Measurements from ENCODE around the gene DENND2A. TPM values are rescaled to one million over a fixed set of nuclear protein-coding genes. Genes with fewer than 3 reads are reported as not detected.

The DENND2A gene
- total and polyA plus RNA-seq, 11 donors = 4.6 to 17.9 (median 10.0) TPM

GRCh38 chr7:140551355-140552239, 89.0 kb downstream of the DENND2A start:
- H3K4me3 ChIP-seq = no peak overlapping the region
- ATAC-seq = peak in 3 of 4 donors; percentile 48 to 53 (median 49)
- no peaks in the 10 kb centered on the region for H3K9me3 ChIP-seq
- H3K36me3 ChIP-seq = peaks cover 0 to 59% (median 16%) of the 10 kb centered on the region in 9 donors
- 72 to 79% (median 76%) methylated on average over 10 of the region's 10 CpGs for WGBS, 4 donors
- no peak for TF ChIP-seq CTCF (IDR thresholded peaks at IDR 0.05)
- no peak for TF ChIP-seq POLR2A (IDR thresholded peaks at IDR 0.05)
- H3K27me3 ChIP-seq = no peaks in the 10 kb centered on the region
- intact Hi-C loops (cut with DNase I) = no loop called here
- no peak for DNase-seq
- peaks cover 0 to 10% (median 1%) of the 10 kb centered on the region in 12 donors for H3K4me1 ChIP-seq
- H3K27ac ChIP-seq = peak overlapping the region in 1 of 12 donors; percentile 5

GRCh38 chr7:140546947-140547346, 93.7 kb downstream of the DENND2A start:
- no peak for DNase-seq
- Histone ChIP-seq H3K27ac (no peak overlapping the region), H3K36me3 (peaks cover 0 to 59% (median 28%) of the 10 kb centered on the region in 9 donors), H3K4me3 (no peak overlapping the region), H3K4me1 (peaks cover 0 to 15% (median 7%) of the 10 kb centered on the region in 12 donors), H3K9me3 (no peaks in the 10 kb centered on the region), H3K27me3 (no peaks in the 10 kb centered on the region)
- intact Hi-C loops (cut with DNase I) = no loop called here
- no peak for TF ChIP-seq CTCF (IDR thresholded peaks at IDR 0.05)
- no peak for TF ChIP-seq POLR2A (IDR thresholded peaks at IDR 0.05)
- WGBS, 4 donors = 94 to 100% (median 97%) methylated on average over 1 of the region's 1 CpG
- ATAC-seq = no peak

- peak in 1 of 5 donors; percentile 54 for DNase-seq
- intact Hi-C loops (cut with DNase I) = no loop called here
Observed at GRCh38 chr7:140544388-140544826, 96.2 kb downstream of the DENND2A start.

More at GRCh38 chr7:140544388-140544826, 96.2 kb downstream of the DENND2A start:
- Histone ChIP-seq H3K27ac (no peak overlapping the region), H3K4me3 (no peak overlapping the region), H3K9me3 (no peaks in the 10 kb centered on the region), H3K27me3 (no peaks in the 10 kb centered on the region), H3K36me3 (peaks cover 0 to 60% (median 29%) of the 10 kb centered on the region in 9 donors), H3K4me1 (peaks cover 0 to 23% (median 19%) of the 10 kb centered on the region in 12 donors)
- ATAC-seq = no peak
- 90 to 98% (median 93%) methylated on average over 16 of the region's 16 CpGs for WGBS, 4 donors
- TF ChIP-seq POLR2A (IDR thresholded peaks at IDR 0.05) (no peak), CTCF (IDR thresholded peaks at IDR 0.05) (no peak)
